ENCODE results near the gene GRM2.

- no peak for TF ChIP-seq CTCF (IDR thresholded peaks at IDR 0.05; ENCODE audit: poor library complexity)
- no peak for TF ChIP-seq EZH2 (IDR thresholded peaks at IDR 0.05; ENCODE audit: borderline replicate concordance)
- no peak for TF ChIP-seq EZH2phosphoT487 (IDR thresholded peaks at IDR 0.05; ENCODE audit: low read depth, severe bottlenecking, unreplicated experiment)
Measured at GRCh38 chr3:51671734-51672475, 35.0 kb upstream of the GRM2 start.

Measured in hepatocyte (in vitro differentiated cells).